Measurements from ENCODE around the gene SERPINE2.

DNA sequence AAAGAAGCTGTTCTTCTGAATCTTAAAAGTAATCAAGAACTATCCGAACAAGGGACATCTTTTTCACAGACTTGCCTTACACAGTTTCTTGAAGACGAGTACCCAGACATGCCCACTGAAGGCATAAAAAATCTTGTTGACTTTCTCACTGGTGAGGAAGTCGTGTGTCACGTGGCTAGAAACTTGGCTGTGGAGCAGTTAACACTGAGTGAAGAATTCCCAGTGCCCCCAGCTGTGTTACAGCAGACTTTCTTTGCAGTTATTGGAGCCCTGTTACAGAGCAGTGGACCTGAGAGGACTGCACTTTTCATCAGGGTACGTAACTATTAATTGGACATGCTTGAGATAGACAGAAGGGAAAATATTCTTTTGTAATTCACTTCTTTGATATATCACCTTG is 79.4 kb downstream of the SERPINE2 start:
- TF ChIP-seq EZH2phosphoT487 (IDR thresholded peaks at IDR 0.05; ENCODE audit: insufficient read depth, low read depth): no peak
- TF ChIP-seq EZH2 (IDR thresholded peaks at IDR 0.05; ENCODE audit: insufficient read depth, poor library complexity, severe bottlenecking): no peak

Measured in GM23248 (cell line).